Calu3 (cell line): ENCODE results near the gene TRMT13. TPM values are rescaled to one million over a fixed set of nuclear protein-coding genes. Genes with fewer than 3 reads are reported as not detected.

Experiments
- Bru-seq: library from RNA; stranded (reverse); fragments of 400-500 nt; gene quantifications from one replicate; lab custom pipeline; 2021; lab: Mats Ljungman, UMichigan
- BruChase-seq, 2 experiments: library from RNA; stranded (reverse); fragments of 400-500 nt; gene quantifications; one replicate each; lab custom pipeline; 2021; lab: Mats Ljungman, UMichigan
- BruUV-seq: library from RNA; stranded (reverse); fragments of 400-500 nt; replicated peaks from 2 replicates; lab custom pipeline; 2021; lab: Mats Ljungman, UMichigan
- CTCF ChIA-PET: fragments of 300-600 bp; sonication (Branson Sonifier 250); formaldehyde crosslinking; loops from one replicate; lab custom pipeline; 2022; ENCODE audit warnings: antibody characterized with exemption; lab: Charles Lee
- DNase-seq: peaks from one replicate; pipeline ENCODE4 v3.0.0; 2022
- H3K27ac Mint-ChIP-seq: one replicate; pipeline ENCODE4 v1.8.0; 2022; ENCODE audit warnings: mixed read lengths; ENCODE audit not compliant: unreplicated experiment
- H3K27me3 Mint-ChIP-seq: one replicate; pipeline ENCODE4 v1.8.0; 2022; ENCODE audit warnings: mixed read lengths; ENCODE audit not compliant: unreplicated experiment
- H3K36me3 Mint-ChIP-seq: one replicate; pipeline ENCODE4 v1.8.0; 2022; ENCODE audit warnings: mild to moderate bottlenecking, moderate library complexity, mixed read lengths; ENCODE audit not compliant: insufficient read depth, unreplicated experiment
- H3K4me1 Mint-ChIP-seq: one replicate; pipeline ENCODE4 v1.8.0; 2022; ENCODE audit warnings: mild to moderate bottlenecking, low read depth, mixed read lengths; ENCODE audit not compliant: unreplicated experiment
- H3K4me3 Mint-ChIP-seq: one replicate; pipeline ENCODE4 v1.8.0; 2022; ENCODE audit warnings: mild to moderate bottlenecking, low read depth, moderate library complexity, mixed read lengths; ENCODE audit not compliant: unreplicated experiment
- H3K9me3 Mint-ChIP-seq: one replicate; pipeline ENCODE4 v1.8.0; 2022; ENCODE audit warnings: low read depth, mixed read lengths; ENCODE audit not compliant: unreplicated experiment
- CTCF ChIP-seq: fragments of 200-600 bp; IDR thresholded peaks from one replicate; pipeline ENCODE4 v1.8.0; 2022; ENCODE audit warnings: antibody characterized with exemption; ENCODE audit not compliant: unreplicated experiment
- intact Hi-C: fragments of 100-400 bp; cut with micrococcal nuclease; formaldehyde crosslinking; loops from one replicate; pipeline ENCODE4 v1.10.0; 2022; ENCODE audit not compliant: unreplicated experiment
- long read RNA-seq: library from polyadenylated mRNA; stranded (forward); transcript quantifications from one replicate; pipeline ENCODE4 v2.0.0, GENCODE V29; 2022
- total RNA-seq: library from RNA; stranded (reverse); gene quantifications from 2 replicates; pipeline ENCODE4 v1.2.3, GENCODE V29; 2022

TRMT13 gene
- total RNA-seq (18.9 and 21.4 TPM in 2 replicates), Bru-seq, nascent RNA (percentile 79 among the genes with signal in this experiment), BruChase-seq, experiment 1, labeled RNA remaining after a 6-hour chase (percentile 73 among the genes with signal in this experiment), BruChase-seq, experiment 2, labeled RNA remaining after a 2-hour chase (percentile 89 among the genes with signal in this experiment)
- long read RNA-seq, partial matches to known transcripts: 0 of 12 reads
- long read RNA-seq, other reads (novel, unspliced or antisense): 8 of 12 reads

- no peaks in the 10 kb centered on the region for H3K9me3 Mint-ChIP-seq
- peak within 1 kb of the TSS; percentile 62 for H3K27ac Mint-ChIP-seq
- no TSS peak for BruUV-seq
- H3K4me3 Mint-ChIP-seq: peak within 1 kb of the TSS; percentile 93
- CTCF ChIA-PET: interaction anchor here (1.1 kb wide), 1 partner anchor 327 kb away, joined by 3 read pairs; no protein-coding TSS in a partner anchor
- DNase-seq: peak; percentile 88
- no peaks in the 10 kb centered on the region for H3K27me3 Mint-ChIP-seq
- intact Hi-C loops: loop anchor here (5.0 to 10.0 kb wide), 2 partner anchors 96 to 322 kb away; a partner anchor contains a TSS
- peaks cover 8% of the 10 kb centered on the region for H3K4me1 Mint-ChIP-seq
- TF ChIP-seq CTCF: no peak
- H3K36me3 Mint-ChIP-seq: peaks cover 25% of the 10 kb centered on the region
Observed at GRCh38 chr1:100132566-100133477, at the start of gene TRMT13, which contains the start of gene SASS6. TRMT13 (plus strand) TSS chr1:100133163; CDS start chr1:100133169, 6 bp downstream. SASS6 (minus strand) TSS chr1:100132930; CDS start chr1:100132814, 116 bp downstream.

GRCh38 chr1:100087396-100087795, 45.6 kb upstream of the TRMT13 start:
- CTCF ChIA-PET: no interaction called here
- no peaks in the 10 kb centered on the region for H3K9me3 Mint-ChIP-seq
- H3K27me3 Mint-ChIP-seq: no peaks in the 10 kb centered on the region
- H3K4me1 Mint-ChIP-seq: no peaks in the 10 kb centered on the region
- H3K36me3 Mint-ChIP-seq: peaks cover 11% of the 10 kb centered on the region
- no peak overlapping the region for H3K27ac Mint-ChIP-seq
- no peak for DNase-seq
- TF ChIP-seq CTCF: no peak
- BruUV-seq: no TSS peak
- H3K4me3 Mint-ChIP-seq: no peak overlapping the region
- intact Hi-C loops: no loop called here

GRCh38 chr1:100089082-100089481, 43.9 kb upstream of the TRMT13 start:
- CTCF ChIA-PET: no interaction called here
- H3K36me3 Mint-ChIP-seq: peaks cover 11% of the 10 kb centered on the region
- H3K4me3 Mint-ChIP-seq: no peak overlapping the region
- H3K9me3 Mint-ChIP-seq: no peaks in the 10 kb centered on the region
- H3K27ac Mint-ChIP-seq: no peak overlapping the region
- H3K4me1 Mint-ChIP-seq: no peaks in the 10 kb centered on the region
- H3K27me3 Mint-ChIP-seq: no peaks in the 10 kb centered on the region
- BruUV-seq: no TSS peak
- intact Hi-C loops: no loop called here
- DNase-seq: no peak
- TF ChIP-seq CTCF: no peak

GRCh38 chr1:100090471-100090870, 42.5 kb upstream of the TRMT13 start:
- intact Hi-C loops: no loop called here
- TF ChIP-seq CTCF: no peak
- Mint-ChIP-seq H3K27me3 (no peaks in the 10 kb centered on the region), H3K27ac (no peak overlapping the region), H3K36me3 (peaks cover 11% of the 10 kb centered on the region), H3K4me3 (no peak overlapping the region), H3K9me3 (no peaks in the 10 kb centered on the region), H3K4me1 (no peaks in the 10 kb centered on the region)
- BruUV-seq: no TSS peak
- no peak for DNase-seq
- CTCF ChIA-PET: no interaction called here
